Liver (tissue), 3 donors: ENCODE measurements around the gene CRYBG2.

Experiments
- FOXA1 ChIP-seq: IDR thresholded peaks from 2 replicates; pipeline ENCODE4 v1.6.1; 2016; ENCODE audit warnings: antibody characterized with exemption
- GABPA ChIP-seq, 2 donors: IDR thresholded peaks in 1 of 2; conservative IDR thresholded peaks in 1 of 2; 2 replicates each; pipeline ENCODE4 v1.6.1; 2016; ENCODE audit warnings: antibody characterized with exemption in 2 of 2, mild to moderate bottlenecking in 1 of 2, moderate library complexity in 1 of 2
- HNF4A ChIP-seq, 2 donors: conservative IDR thresholded peaks; 2 replicates each; pipeline ENCODE4 v1.6.1; 2016; ENCODE audit warnings: antibody characterized with exemption in 2 of 2, mild to moderate bottlenecking in 2 of 2
- JUND ChIP-seq, 2 donors: IDR thresholded peaks; 2 replicates each; pipeline ENCODE4 v1.6.1; 2016; ENCODE audit warnings: antibody characterized with exemption in 2 of 2
- RAD21 ChIP-seq, 2 donors: IDR thresholded peaks; 2 replicates each; pipeline ENCODE4 v1.6.1; 2016; ENCODE audit warnings: antibody characterized with exemption in 2 of 2, mild to moderate bottlenecking in 2 of 2
- RXRA ChIP-seq, 2 donors: IDR thresholded peaks; 2 replicates each; pipeline ENCODE4 v1.6.1; 2017 to 2018; ENCODE audit warnings: antibody characterized with exemption in 2 of 2, mild to moderate bottlenecking in 1 of 2
- SP1 ChIP-seq: IDR thresholded peaks from 2 replicates; pipeline ENCODE4 v1.6.1; 2018; ENCODE audit warnings: antibody characterized with exemption, mild to moderate bottlenecking
- TAF1 ChIP-seq: conservative IDR thresholded peaks from 2 replicates; pipeline ENCODE4 v1.6.1; 2016; ENCODE audit warnings: antibody characterized with exemption, mild to moderate bottlenecking
- TF ChIP-seq, protein P1 (sequence below): IDR thresholded peaks from 2 replicates; pipeline ENCODE4 v1.6.1; 2016; ENCODE audit warnings: antibody characterized with exemption
- TF ChIP-seq, protein P2 (sequence below): fragments of 150-350 bp; IDR thresholded peaks from 2 replicates; pipeline ENCODE4 v1.5.1; 2017; ENCODE audit warnings: improper control_type of control experiment, low read depth, low read length; ENCODE audit not compliant: missing input control
- TF ChIP-seq, protein P3 (sequence below): IDR thresholded peaks from 2 replicates; pipeline ENCODE4 v1.6.1; 2016; ENCODE audit warnings: antibody characterized with exemption
- TF ChIP-seq, protein P4 (sequence below): IDR thresholded peaks from 2 replicates; pipeline ENCODE4 v1.6.1; 2016; ENCODE audit warnings: antibody characterized with exemption
- TF ChIP-seq, protein P5 (sequence below): IDR thresholded peaks from 2 replicates; pipeline ENCODE4 v1.6.1; 2016; ENCODE audit warnings: antibody characterized with exemption, mild to moderate bottlenecking
- donor health status: healthy.
- donor health status: healthy.

DNA sequence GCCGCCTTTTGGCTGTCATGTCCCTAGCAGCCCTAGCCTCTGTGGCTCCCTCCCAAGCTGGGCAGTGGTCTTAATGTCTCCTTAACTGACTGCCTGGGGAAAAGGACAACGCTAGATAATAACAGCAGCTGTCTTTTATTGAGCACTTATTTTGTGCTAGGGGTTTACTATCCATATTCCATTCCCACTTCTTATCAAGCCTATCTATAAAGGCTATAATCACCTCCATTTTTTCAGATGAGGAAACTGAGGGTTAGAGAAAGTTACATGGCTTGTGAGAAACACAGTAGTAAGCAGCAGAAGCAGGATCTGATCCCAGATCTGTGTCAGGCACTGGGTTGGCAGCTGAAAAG, 67.9 kb downstream of the CRYBG2 start:
- TF ChIP-seq, protein P1, sequence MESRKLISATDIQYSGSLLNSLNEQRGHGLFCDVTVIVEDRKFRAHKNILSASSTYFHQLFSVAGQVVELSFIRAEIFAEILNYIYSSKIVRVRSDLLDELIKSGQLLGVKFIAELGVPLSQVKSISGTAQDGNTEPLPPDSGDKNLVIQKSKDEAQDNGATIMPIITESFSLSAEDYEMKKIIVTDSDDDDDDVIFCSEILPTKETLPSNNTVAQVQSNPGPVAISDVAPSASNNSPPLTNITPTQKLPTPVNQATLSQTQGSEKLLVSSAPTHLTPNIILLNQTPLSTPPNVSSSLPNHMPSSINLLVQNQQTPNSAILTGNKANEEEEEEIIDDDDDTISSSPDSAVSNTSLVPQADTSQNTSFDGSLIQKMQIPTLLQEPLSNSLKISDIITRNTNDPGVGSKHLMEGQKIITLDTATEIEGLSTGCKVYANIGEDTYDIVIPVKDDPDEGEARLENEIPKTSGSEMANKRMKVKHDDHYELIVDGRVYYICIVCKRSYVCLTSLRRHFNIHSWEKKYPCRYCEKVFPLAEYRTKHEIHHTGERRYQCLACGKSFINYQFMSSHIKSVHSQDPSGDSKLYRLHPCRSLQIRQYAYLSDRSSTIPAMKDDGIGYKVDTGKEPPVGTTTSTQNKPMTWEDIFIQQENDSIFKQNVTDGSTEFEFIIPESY = no peak
- TF ChIP-seq SP1 = no peak
- no peak for TF ChIP-seq JUND (IDR thresholded peaks at IDR 0.05)
- TF ChIP-seq, protein P2, sequence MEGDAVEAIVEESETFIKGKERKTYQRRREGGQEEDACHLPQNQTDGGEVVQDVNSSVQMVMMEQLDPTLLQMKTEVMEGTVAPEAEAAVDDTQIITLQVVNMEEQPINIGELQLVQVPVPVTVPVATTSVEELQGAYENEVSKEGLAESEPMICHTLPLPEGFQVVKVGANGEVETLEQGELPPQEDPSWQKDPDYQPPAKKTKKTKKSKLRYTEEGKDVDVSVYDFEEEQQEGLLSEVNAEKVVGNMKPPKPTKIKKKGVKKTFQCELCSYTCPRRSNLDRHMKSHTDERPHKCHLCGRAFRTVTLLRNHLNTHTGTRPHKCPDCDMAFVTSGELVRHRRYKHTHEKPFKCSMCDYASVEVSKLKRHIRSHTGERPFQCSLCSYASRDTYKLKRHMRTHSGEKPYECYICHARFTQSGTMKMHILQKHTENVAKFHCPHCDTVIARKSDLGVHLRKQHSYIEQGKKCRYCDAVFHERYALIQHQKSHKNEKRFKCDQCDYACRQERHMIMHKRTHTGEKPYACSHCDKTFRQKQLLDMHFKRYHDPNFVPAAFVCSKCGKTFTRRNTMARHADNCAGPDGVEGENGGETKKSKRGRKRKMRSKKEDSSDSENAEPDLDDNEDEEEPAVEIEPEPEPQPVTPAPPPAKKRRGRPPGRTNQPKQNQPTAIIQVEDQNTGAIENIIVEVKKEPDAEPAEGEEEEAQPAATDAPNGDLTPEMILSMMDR = no peak
- no peak for TF ChIP-seq TAF1
- no peak for TF ChIP-seq GABPA (IDR thresholded peaks at IDR 0.05 in 1 of 2, conservative IDR thresholded peaks at IDR 0.05 in 1 of 2)
- TF ChIP-seq HNF4A (conservative IDR thresholded peaks at IDR 0.05) = no peak
- no peak for TF ChIP-seq RAD21 (IDR thresholded peaks at IDR 0.05)
- TF ChIP-seq, protein P3, sequence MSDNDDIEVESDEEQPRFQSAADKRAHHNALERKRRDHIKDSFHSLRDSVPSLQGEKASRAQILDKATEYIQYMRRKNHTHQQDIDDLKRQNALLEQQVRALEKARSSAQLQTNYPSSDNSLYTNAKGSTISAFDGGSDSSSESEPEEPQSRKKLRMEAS = no peak
- TF ChIP-seq FOXA1 = no peak
- TF ChIP-seq, protein P4, sequence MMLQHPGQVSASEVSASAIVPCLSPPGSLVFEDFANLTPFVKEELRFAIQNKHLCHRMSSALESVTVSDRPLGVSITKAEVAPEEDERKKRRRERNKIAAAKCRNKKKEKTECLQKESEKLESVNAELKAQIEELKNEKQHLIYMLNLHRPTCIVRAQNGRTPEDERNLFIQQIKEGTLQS = no peak
- TF ChIP-seq, protein P5, sequence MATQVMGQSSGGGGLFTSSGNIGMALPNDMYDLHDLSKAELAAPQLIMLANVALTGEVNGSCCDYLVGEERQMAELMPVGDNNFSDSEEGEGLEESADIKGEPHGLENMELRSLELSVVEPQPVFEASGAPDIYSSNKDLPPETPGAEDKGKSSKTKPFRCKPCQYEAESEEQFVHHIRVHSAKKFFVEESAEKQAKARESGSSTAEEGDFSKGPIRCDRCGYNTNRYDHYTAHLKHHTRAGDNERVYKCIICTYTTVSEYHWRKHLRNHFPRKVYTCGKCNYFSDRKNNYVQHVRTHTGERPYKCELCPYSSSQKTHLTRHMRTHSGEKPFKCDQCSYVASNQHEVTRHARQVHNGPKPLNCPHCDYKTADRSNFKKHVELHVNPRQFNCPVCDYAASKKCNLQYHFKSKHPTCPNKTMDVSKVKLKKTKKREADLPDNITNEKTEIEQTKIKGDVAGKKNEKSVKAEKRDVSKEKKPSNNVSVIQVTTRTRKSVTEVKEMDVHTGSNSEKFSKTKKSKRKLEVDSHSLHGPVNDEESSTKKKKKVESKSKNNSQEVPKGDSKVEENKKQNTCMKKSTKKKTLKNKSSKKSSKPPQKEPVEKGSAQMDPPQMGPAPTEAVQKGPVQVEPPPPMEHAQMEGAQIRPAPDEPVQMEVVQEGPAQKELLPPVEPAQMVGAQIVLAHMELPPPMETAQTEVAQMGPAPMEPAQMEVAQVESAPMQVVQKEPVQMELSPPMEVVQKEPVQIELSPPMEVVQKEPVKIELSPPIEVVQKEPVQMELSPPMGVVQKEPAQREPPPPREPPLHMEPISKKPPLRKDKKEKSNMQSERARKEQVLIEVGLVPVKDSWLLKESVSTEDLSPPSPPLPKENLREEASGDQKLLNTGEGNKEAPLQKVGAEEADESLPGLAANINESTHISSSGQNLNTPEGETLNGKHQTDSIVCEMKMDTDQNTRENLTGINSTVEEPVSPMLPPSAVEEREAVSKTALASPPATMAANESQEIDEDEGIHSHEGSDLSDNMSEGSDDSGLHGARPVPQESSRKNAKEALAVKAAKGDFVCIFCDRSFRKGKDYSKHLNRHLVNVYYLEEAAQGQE = no peak
- TF ChIP-seq RXRA (IDR thresholded peaks at IDR 0.05) = no peak
